Vagina (tissue), 2 donors: Measurements from ENCODE around the gene MYO3B. TPM values are rescaled to one million over a fixed set of nuclear protein-coding genes. Genes with fewer than 3 reads are reported as not detected.
A peak's percentile ranks its signal among the peaks of the same experiment; 100 is the strongest.

ENCODE experiments used
- DNase-seq, 2 donors: peaks; one replicate each; pipeline ENCODE4 v3.0.0-alpha.2; 2017; ENCODE audit errors: extremely low spot score in 2 of 2
- H3K27ac ChIP-seq: fragments of 200-600 bp; sonication (generic); one replicate; pipeline ENCODE4 v1.5.1; 2019
- H3K27me3 ChIP-seq: fragments of 200-600 bp; sonication (generic); one replicate; pipeline ENCODE4 v1.5.1; 2019
- H3K36me3 ChIP-seq, 2 donors: fragments of 200-600 bp; sonication (generic); one replicate each; pipeline ENCODE4 v1.5.1; 2017 to 2019
- H3K4me1 ChIP-seq: fragments of 200-600 bp; sonication (generic); one replicate; pipeline ENCODE4 v1.5.1; 2019
- H3K4me3 ChIP-seq, 2 donors: fragments of 200-600 bp; sonication (generic); 1 replicate in 1 of 2; 2 replicates in 1 of 2; pipeline ENCODE4 v1.5.1; 2016 to 2019
- H3K9me3 ChIP-seq: fragments of 200-600 bp; sonication (generic); one replicate; pipeline ENCODE4 v1.5.1; 2019
- POLR2A ChIP-seq, 2 donors: fragments of 450-650 bp; IDR thresholded peaks; one replicate each; pipeline ENCODE4 v1.6.1; 2017; ENCODE audit warnings: antibody characterized with exemption in 2 of 2, mild to moderate bottlenecking in 2 of 2, moderate library complexity in 2 of 2
- POLR2AphosphoS5 ChIP-seq, 2 donors: sonication (generic); formaldehyde crosslinking; IDR thresholded peaks; one replicate each; pipeline ENCODE4 v1.9.0; 2017; ENCODE audit warnings: antibody characterized with exemption in 2 of 2, mild to moderate bottlenecking in 2 of 2, low read depth in 1 of 2; ENCODE audit not compliant: insufficient read depth in 1 of 2
- intact Hi-C: fragments of 100-400 bp; cut with DNase I; formaldehyde crosslinking; loops from one replicate; pipeline ENCODE4 v1.15.1; 2023
- total RNA-seq: library from RNA; depleted of rRNA; stranded (reverse); fragments of >200 nt; gene quantifications from one replicate; pipeline ENCODE4 v1.2.3, GENCODE V29; 2016
- TF ChIP-seq, protein P1 (sequence below), 3 experiments: fragments of 450-650 bp in 2 of 3; fragments of 200-600 bp in 1 of 3; sonication (generic) in 1 of 3; IDR thresholded peaks; one replicate each; pipeline ENCODE4 v1.5.1; 2017 to 2019; ENCODE audit warnings: antibody characterized with exemption in 3 of 3, mild to moderate bottlenecking in 2 of 3, moderate library complexity in 2 of 3

The MYO3B gene
- total RNA-seq, 1 donor from 2014 or later, result 0.49 TPM

GRCh38 chr2:170525566-170525900 lies 347.6 kb downstream of the MYO3B start:
- intact Hi-C loops, result no loop called here
- peak in 1 of 2 donors; percentile 90 for DNase-seq
- TF ChIP-seq POLR2AphosphoS5 (IDR thresholded peaks at IDR 0.05; ENCODE audit: insufficient read depth in 1 of 2, low read depth in 1 of 2), result peak; percentile 22 to 70
- TF ChIP-seq, protein P1, sequence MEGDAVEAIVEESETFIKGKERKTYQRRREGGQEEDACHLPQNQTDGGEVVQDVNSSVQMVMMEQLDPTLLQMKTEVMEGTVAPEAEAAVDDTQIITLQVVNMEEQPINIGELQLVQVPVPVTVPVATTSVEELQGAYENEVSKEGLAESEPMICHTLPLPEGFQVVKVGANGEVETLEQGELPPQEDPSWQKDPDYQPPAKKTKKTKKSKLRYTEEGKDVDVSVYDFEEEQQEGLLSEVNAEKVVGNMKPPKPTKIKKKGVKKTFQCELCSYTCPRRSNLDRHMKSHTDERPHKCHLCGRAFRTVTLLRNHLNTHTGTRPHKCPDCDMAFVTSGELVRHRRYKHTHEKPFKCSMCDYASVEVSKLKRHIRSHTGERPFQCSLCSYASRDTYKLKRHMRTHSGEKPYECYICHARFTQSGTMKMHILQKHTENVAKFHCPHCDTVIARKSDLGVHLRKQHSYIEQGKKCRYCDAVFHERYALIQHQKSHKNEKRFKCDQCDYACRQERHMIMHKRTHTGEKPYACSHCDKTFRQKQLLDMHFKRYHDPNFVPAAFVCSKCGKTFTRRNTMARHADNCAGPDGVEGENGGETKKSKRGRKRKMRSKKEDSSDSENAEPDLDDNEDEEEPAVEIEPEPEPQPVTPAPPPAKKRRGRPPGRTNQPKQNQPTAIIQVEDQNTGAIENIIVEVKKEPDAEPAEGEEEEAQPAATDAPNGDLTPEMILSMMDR (IDR thresholded peaks at IDR 0.05), result no peak
- no peaks in the 10 kb centered on the region for H3K27me3 ChIP-seq
- no peaks in the 10 kb centered on the region for H3K9me3 ChIP-seq
- H3K27ac ChIP-seq, result peak overlapping the region; percentile 36
- H3K4me1 ChIP-seq, result peaks cover 32% of the 10 kb centered on the region
- H3K36me3 ChIP-seq, result no peaks in the 10 kb centered on the region
- H3K4me3 ChIP-seq, result no peak overlapping the region

GRCh38 chr2:170530284-170530745 lies 352.4 kb downstream of the MYO3B start:
- H3K4me1 ChIP-seq, result peaks cover 26% of the 10 kb centered on the region
- H3K9me3 ChIP-seq, result no peaks in the 10 kb centered on the region
- no peak for DNase-seq

DNA sequence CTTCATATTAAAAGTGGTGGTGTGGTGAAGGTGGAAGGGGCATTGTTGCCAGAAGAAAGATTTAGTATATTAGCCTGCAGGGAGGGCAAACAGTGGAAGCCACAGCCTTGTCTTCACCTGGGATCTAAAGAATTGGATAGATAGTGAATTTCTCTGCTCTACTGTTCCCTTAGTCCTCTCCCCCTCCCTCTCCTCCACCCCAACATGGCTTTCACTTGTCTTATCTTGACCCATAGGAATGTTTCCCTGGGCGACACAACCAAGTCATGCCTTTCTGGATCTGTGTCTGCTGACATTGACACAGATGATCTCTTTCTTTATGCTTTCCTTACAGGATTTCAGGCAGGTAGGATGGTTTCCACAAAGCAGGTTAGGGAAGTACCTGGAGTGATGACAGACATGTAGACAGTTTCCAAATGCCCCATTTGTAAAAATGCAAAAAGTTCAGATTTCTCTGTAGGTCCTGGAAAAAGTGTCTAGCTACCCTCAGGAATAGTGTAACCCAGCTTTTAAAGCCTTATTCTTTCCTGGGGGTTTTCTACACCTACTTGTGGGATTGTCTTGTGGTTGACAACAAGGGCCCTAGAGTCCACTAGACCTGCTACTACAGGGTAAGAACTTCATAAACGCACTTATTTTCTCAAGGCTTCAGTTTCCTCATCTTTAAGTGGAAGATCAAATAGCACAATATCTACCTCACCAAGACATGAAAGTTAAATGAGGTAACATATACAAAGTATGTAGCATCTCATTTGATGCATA lies 353.0 kb downstream of the MYO3B start:
- no peaks in the 10 kb centered on the region for H3K36me3 ChIP-seq
- peaks cover 19% of the 10 kb centered on the region for H3K4me1 ChIP-seq
- H3K27me3 ChIP-seq, result no peaks in the 10 kb centered on the region
- TF ChIP-seq, protein P1 (IDR thresholded peaks at IDR 0.05), result no peak
- TF ChIP-seq POLR2AphosphoS5 (IDR thresholded peaks at IDR 0.05; ENCODE audit: insufficient read depth in 1 of 2, low read depth in 1 of 2), result no peak
- no peak for TF ChIP-seq POLR2A (IDR thresholded peaks at IDR 0.05)
- no peak for DNase-seq
- intact Hi-C loops, result no loop called here
- no peak overlapping the region for H3K4me3 ChIP-seq
- no peaks in the 10 kb centered on the region for H3K9me3 ChIP-seq
- H3K27ac ChIP-seq, result peak overlapping the region; percentile 31

More at GRCh38 chr2:170530284-170530745, 352.4 kb downstream of the MYO3B start:
- TF ChIP-seq POLR2A (IDR thresholded peaks at IDR 0.05) (no peak), POLR2AphosphoS5 (IDR thresholded peaks at IDR 0.05; ENCODE audit: insufficient read depth in 1 of 2, low read depth in 1 of 2) (no peak)
- TF ChIP-seq, protein P1 (IDR thresholded peaks at IDR 0.05), result no peak
- no peaks in the 10 kb centered on the region for H3K27me3 ChIP-seq
- intact Hi-C loops, result no loop called here
- H3K36me3 ChIP-seq, result no peaks in the 10 kb centered on the region
- peak overlapping the region; percentile 31 for H3K27ac ChIP-seq
- H3K4me3 ChIP-seq, result peak overlapping the region in 1 of 2 donors; percentile 32

GRCh38 chr2:170531876-170532275 lies 353.9 kb downstream of the MYO3B start:
- intact Hi-C loops, result no loop called here
- H3K9me3 ChIP-seq, result no peaks in the 10 kb centered on the region
- no peak for DNase-seq

More at GRCh38 chr2:170531876-170532275, 353.9 kb downstream of the MYO3B start:
- Histone ChIP-seq H3K4me1 (peaks cover 16% of the 10 kb centered on the region), H3K27ac (no peak overlapping the region), H3K36me3 (no peaks in the 10 kb centered on the region), H3K4me3 (no peak overlapping the region), H3K27me3 (no peaks in the 10 kb centered on the region)
- TF ChIP-seq POLR2A (IDR thresholded peaks at IDR 0.05) (no peak), POLR2AphosphoS5 (IDR thresholded peaks at IDR 0.05; ENCODE audit: insufficient read depth in 1 of 2, low read depth in 1 of 2) (no peak)
- TF ChIP-seq, protein P1 (IDR thresholded peaks at IDR 0.05), result no peak
